ENCODE measurements around the gene ITGB8.

Gene ITGB8

DNA sequence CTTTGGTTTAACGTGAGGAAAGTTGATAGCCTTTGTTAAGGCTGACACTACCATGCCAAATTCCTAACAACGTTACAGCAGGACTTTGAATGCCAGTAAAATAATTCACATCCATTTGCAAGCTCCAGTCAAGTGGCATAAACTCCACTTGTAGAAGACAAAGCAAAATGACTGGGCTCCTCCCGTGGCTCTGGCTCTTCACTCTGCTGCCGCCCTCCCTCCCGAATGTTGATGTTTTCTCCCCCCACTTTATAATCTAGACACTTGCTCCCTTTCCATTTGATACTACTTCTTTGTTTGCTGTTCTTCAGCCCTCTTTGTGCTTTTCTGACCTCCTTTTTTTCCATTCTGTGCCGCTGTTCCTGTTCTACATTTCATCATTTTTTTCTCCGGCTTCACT lies 22.8 kb upstream of the ITGB8 start:
- no peak for DNase-seq (ENCODE audit: low read depth in 2 of 2)

DNA sequence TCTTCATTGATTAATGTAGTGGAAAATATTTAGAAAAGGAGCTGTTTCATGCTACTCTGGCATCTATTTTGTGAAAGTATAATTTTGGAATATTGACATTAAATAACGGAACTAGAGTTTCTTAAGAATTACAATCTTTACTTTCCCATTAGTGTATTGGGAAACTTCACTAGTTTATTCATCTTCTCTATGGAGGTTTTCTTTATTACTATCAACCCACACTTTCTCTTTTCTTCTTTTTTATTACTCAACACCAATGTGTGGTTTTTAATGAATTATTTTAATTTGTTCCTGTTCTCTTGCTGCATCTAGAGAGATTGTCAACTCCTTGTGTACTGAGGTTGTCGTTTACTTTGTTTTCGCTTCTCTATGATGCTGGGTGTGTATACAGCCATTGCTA lies 20.4 kb upstream of the ITGB8 start:
- DNase-seq (ENCODE audit: low read depth in 2 of 2), result no peak

DNA sequence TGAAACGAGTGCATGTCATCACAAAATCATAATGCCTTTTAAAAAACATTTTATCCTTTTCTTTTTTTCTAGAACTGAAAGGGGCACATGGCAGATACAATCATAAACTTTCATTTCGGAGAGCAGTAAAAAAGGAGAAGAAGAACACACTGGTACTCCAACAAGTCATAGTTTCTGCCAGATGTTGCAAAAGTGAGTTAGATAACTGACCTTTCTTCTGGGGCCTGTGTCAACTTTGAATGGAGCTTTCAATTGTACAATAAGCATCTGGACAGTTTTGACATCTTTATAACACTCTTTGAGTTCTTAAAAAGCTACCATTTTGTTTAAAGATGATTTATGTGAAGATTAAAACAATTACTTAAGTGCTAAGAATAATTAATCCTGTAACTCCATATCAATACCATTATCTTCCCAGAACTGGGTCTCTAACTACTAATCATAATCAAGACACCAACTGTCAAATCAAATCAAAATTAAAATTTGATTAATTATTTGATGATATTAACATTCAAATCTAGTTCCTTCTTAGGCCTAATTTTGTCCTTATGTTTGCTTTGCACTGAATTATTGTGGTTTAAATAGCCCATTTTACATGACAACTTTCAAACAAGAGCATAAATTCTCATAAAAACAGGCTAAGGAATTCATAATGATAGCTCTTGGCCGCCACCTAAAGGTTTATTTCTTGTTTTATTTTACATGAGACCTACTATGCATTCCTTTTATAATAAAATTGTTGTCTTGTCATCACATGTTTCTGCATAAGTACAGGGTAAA lies 19.5 kb upstream of the ITGB8 start:
- DNase-seq (ENCODE audit: low read depth in 2 of 2), result no peak

DNA sequence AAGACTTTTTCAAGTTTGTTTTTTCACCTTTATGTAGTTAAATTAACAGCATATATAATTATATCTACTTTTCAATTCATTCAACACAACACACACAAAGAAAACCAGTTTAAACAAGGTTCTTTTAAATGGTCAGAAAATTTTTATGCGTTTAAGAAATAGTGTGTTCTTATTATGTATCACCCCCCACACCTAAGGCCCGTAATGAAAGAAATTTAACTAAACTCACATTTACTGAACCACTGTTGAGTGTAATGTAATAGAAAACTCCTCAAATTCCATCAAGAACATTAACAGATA lies 19.0 kb upstream of the ITGB8 start:
- no peak for DNase-seq (ENCODE audit: low read depth in 2 of 2)

DNA sequence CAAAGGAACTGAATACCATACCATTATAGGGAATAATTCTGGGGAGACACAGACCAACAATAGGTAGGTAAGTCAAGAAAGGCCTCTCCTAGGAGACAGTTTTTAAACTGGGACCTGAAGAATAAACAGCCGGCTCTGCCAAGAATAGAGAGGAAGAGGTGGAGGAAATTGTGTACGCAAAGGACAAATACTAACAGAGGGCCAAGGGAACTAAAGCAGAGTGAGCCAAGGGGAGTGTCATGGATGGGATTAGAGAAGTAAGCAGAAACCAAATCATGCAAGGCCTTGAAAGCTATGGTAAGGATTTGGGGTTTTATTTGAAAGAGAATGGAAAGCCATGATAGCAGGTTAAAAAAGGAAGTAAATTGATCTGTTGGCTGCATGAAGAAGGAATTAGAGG lies 18.1 kb upstream of the ITGB8 start:
- no peak for DNase-seq (ENCODE audit: low read depth in 2 of 2)

DNA sequence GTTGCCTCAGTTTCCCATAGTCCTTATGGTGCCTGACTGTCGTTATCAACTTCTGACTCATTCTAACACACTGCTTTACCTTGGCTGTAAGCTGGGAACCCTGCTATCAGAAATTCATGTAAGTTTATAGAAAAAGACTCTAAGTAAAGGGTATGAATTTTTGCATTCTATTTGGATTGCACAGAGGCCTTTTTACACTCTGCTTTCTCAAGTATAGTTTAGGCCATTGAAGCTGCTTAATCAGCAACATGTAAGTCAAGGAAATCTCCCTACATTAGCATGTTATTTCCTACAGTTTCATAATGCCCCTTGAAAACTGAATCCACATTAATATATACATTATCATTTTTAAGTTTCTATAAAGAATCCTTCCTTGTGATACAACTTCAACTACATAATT lies 17.1 kb upstream of the ITGB8 start:
- DNase-seq (ENCODE audit: low read depth in 2 of 2), result no peak

DNA sequence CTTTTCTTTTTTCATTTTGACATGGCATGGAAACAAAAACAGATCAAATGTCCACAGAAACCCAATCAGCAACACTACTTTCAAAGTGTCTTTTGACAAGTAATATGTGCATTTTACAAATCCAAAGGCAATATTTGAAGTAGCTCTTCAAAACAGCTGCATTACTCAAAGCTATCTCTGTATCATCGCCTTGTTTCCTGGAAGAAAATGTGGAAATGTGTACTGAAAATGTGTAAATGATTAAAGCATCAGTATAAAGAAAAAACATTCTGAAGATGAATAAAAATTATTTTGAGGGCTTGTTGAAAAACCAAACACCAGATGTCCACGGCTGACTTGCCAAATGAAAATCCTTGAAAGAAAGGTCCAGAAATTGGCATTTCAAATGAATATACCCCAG lies 16.5 kb upstream of the ITGB8 start:
- DNase-seq (ENCODE audit: low read depth in 2 of 2), result no peak

DNA sequence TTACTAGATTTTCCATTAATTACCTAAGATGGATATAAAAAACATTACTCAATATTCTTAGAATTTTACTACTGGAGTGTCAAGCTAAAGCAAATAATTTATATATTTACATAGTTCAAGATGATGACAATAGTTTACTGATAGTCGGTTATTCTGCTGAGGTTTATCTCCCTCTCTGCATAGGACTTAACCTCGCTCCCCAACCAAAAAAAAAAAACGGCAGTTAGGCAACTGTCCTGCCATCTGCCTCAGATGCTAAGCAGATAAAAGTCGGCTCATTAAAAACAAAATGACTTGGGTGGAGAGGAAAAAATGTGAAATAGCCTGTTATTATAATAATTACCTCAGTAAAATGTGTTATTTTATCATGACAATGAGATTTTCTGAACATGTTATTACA lies 14.0 kb upstream of the ITGB8 start:
- DNase-seq (ENCODE audit: low read depth in 2 of 2), result no peak

DNA sequence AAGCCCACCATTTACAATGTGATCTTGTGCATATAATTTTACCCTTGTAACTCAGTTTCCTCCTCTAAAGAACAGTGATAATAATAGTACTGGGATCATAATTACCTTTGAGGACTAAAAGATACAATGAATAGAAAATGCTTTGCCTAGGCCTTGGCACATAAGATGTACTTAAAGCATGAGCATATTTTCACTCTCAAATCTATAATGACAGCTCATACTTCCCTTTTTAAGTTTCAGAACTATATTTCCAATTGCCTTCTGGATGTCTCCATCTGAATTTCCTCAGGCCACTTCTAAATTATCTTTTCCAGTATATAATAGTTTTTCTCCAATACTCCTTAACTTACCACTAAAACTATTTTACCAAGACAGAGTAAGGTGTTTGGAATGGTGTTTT lies 13.3 kb upstream of the ITGB8 start:
- no peak for DNase-seq (ENCODE audit: low read depth in 2 of 2)

DNA sequence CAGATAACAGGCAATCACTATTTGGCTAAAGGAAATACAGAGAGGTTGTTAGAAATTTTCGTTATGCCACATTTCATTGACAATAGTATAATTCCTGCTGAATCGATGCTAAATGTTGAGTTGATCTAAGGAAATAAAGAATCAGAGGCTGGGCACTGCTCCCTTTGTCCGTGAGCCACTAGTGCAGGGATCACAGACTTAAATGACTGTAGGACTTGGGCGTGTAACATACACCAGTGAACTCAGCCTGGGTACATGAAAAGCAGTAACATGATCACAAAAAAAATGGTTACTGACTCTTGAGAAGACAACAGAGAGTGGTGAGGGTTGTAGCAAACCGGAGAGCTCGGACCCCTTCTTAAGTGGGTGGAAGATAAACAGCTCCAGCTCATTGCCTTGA lies 11.8 kb upstream of the ITGB8 start:
- no peak for DNase-seq (ENCODE audit: low read depth in 2 of 2)

DNA sequence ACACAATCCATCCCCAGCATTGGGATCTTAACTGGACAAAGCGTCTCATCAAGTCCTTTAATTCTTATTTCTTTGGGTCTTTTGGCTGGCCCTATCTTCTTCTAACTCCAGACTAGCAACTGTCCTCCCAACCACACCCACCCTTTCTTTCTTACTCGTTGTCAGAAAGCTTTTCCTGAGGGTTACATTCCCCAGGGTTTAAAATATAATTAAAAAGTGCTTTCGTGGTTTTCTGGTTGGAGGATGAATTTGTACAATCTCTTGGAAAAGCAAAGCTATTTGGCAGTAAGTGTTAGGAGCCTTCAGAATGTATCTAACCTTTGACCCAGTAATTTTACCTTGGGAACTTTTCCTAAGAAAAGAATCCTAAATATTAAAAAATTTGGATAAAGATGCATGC lies 10.4 kb upstream of the ITGB8 start:
- no peak for DNase-seq (ENCODE audit: low read depth in 2 of 2)

DNA sequence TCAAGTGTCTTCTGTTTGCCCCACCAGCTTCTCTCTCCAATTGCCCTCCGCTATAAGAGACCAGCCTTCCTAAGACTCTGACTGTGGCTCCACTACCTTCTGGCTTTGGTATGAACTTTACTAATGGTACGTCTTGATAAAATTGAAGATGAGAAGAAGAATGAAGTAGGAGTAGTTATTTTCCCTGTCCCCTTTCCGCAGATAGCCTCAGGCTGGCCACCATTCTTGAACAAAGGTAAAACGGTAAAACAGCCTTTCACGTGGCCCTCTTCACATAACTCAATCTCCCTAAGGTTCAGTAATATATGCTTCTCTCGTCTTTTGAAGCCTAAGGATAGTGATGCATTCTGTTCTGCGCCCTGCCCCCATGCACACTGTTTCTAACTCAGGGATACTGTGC lies 9.9 kb upstream of the ITGB8 start:
- DNase-seq (ENCODE audit: low read depth in 2 of 2), result no peak

DNA sequence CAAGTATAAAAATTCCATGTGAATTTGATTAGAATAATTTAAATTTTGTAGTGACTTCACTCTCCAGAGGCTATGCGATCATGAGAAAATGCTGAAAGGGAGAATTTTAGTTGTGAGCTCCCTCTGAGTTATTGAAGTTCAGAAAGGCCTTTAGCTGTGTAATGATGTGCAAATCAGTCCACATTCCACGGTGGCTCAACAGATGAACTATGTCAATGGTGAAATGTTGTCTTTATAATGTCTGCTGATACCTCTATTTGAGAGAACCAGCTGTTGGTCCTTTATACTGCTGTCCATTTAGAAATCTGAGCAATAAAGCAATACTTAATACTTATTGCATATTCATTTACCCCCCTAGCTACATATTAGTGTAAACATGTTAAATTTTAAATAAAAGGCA lies 7.1 kb upstream of the ITGB8 start:
- no peak for DNase-seq (ENCODE audit: low read depth in 2 of 2)

DNA sequence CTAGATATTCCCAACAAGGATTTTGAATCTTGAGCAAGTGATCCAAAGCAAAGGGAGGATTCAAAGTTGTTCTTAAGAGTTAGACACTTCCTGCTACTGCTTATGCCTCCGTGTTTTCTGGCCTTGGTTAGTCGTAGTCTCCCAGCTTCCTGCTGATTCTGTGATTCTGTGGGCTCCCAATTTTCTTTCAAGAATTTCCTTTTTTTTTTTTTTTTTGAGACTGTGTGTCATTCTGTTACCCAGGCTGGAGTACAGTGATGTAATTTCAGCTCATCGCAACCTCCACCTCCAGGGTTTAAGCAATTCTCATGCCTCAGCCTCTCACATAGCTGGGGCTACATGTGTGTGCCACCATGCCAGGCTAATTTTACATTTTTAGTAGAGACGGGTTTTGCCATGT lies 4.4 kb upstream of the ITGB8 start:
- DNase-seq (ENCODE audit: low read depth in 2 of 2), result no peak

DNA sequence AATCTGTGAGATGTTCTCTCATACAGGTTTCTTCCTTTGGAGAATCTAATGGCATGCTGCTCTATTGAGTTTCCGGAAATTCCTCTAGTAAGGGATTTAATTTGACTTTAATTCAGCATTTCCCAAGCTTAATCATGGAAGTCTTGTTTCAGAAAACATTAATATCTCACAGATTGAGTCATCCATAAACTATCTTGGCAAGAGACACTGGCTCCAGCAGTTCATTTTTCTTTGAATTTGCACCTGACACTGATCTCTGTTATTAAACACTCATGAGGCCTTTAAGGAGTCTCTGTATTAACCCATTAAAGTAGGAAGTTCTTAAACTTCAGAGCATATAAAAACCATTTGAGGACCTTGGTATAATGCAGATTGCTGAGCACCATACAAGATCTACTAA lies 3.6 kb upstream of the ITGB8 start:
- no peak for DNase-seq (ENCODE audit: low read depth in 2 of 2)

DNA sequence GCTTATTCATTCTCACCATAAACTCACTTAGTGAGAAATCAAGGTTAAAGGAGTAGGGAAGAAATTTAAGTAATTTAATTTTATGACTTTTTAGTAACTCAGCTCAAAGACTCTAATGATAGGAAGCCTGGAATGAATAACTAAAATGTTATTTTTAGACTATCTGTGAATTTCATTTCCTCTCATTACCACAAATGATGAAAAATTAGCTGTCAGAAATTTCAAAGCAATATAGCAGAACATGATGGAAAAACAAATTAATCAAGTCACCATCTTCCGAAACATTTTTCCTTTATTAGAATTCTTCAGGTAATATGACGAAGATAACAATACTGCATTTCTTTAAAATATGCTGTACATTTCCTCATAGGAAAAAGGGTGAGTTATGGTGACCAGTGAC lies 2.7 kb upstream of the ITGB8 start:
- DNase-seq (ENCODE audit: low read depth in 2 of 2), result no peak

DNA sequence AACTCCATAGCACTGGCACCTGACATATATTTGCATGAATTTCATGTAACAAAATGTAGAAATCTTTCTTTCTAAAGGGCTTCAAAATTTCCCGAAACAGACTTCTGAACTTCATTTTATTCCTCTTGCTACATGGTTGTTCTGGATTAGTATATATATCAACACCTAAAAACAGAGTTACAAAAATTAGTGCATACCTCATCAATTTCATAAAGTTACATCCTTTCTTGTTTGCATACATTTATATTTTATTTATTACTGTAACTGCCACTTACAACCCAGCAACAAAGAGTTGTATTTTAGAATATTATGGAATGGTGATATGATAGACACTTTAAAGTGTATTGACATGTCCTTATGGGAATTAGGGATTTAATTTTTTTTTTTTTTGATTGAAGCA lies 2.0 kb upstream of the ITGB8 start:
- no peak for DNase-seq (ENCODE audit: low read depth in 2 of 2)

DNA sequence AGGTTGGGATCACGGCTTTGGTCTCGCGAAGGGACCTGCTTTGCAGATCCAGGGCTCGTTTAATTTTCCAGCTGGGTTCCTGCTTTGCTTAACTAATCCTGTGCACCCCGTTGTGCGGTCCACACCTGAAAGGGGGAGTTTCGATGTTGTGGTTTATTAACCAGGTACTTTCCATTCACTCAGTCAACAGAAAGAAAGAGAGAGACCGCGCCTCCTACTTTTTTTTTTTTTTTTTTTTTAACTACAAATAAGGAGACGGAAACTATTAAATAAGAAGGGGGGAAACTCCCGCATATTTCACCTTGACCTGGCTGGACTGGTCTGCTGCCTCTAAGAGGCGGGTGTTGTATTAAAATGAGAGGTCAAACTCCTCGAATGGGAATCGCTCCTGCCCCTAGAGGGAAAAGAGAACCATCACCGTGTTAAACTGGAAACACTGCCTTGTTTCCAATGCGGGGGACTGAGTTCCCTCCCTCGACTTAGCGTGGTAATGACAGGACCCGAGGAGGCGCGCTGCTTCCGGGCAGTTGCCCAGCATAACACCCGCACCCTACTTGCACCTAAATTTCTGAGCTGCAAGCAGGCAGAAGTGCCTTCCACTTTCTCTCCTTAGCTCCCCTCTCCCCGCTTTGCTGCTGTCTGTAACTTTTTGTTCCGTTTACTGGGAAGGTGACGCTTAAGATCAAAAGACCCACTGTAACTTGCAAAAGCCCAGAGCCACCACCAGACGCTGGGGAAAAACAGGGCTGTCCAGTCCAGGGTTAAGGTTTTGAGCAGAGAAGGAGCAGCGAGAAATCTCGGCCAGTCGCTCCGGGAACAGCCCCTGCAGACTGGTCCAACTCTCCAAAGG lies 1.1 kb upstream of the ITGB8 start:
- no peak for DNase-seq (ENCODE audit: low read depth in 2 of 2)

DNA sequence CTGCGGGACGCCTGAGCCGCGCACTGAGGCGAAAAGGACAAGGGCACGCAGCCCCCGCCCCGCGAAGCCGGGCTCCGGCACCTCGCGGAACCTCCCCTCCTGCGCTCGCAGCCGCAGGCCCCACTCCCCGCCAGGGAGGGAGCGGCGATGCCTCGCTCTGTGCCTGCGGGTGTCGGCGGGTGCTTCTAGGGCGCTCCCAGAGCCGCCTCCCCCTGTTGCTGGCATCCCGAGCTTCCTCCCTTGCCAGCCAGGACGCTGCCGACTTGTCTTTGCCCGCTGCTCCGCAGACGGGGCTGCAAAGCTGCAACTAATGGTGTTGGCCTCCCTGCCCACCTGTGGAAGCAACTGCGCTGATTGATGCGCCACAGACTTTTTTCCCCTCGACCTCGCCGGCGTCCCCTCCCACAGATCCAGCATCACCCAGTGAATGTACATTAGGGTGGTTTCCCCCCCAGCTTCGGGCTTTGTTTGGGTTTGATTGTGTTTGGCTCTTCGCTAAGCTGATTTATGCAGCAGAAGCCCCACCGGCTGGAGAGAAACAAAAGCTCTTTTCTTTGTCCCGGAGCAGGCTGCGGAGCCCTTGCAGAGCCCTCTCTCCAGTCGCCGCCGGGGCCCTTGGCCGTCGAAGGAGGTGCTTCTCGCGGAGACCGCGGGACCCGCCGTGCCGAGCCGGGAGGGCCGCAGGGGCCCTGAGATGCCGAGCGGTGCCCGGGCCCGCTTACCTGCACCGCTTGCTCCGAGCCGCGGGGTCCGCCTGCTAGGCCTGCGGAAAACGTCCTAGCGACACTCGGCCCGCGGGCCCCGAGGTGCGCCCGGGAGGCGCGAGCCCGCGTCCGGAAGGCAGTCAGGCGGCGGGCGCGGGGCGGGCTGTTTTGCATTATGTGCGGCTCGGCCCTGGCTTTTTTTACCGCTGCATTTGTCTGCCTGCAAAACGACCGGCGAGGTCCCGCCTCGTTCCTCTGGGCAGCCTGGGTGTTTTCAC lies 519 bp downstream of the ITGB8 start:
- DNase-seq (ENCODE audit: low read depth in 2 of 2), result no peak

DNA sequence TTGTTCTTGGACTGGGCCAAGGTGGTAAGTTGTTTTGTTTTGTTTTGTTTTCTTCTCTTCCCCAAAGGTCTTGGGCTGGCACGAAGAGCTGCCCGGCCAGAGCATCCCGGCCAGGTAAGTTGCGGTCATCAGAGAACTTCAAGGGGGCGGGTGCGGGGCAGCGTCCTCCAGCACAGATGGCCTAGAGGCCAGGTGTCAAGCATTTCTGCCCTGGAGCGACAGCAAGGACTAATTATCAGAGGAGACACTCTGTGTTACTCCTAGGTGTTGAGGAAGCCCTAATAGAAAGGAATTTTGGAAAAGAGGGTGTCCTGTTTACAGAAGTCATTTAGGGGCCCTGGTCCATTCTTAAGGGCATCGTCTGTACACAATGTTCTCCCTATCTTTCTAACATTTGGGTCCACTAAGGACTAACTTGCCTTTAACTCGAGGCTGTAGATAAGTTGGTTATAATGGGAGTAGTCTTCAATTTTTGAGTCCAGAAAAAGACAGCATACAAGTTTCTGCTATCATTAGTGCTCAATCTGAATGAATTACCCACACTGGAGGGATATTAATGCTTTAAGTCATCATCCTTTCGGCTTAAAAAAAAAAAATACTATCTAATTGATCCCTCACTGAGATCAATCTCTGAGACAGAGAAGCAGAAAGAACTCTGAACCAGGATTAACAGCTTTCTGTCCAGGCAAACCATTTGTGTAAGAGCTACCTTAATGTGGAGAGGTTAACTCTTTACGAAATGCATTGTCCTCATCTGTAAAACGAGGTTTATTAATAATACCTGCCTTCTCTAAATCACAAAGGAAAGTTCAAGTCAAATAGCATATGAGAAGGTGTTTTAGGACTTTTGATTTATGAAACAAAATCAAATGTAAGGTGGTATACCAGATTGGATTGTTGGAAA lies 1.5 kb downstream of the ITGB8 start:
- DNase-seq (ENCODE audit: low read depth in 2 of 2), result no peak

DNA sequence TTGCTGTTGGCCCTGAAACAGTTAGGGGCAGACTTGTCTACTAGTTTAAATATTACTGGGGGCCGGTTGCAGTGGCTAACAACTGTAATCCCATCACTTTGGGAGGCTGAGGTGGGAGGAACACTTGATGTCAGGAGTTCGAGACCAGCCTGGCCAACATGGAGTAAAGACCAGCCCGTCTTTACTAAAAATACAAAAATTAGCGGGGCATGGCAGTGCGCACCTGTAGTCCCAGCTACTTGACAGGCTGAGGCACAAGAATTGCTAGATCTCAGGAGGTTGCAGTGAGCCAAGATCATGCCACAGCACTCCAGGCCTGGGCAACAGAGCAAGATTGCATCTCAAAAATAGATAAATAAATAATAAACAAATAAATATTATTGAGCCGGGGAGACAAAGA lies 7.6 kb downstream of the ITGB8 start:
- no peak for DNase-seq (ENCODE audit: low read depth in 2 of 2)
